ENCODE results near the gene PTP4A2.

Gene PTP4A2

DNA sequence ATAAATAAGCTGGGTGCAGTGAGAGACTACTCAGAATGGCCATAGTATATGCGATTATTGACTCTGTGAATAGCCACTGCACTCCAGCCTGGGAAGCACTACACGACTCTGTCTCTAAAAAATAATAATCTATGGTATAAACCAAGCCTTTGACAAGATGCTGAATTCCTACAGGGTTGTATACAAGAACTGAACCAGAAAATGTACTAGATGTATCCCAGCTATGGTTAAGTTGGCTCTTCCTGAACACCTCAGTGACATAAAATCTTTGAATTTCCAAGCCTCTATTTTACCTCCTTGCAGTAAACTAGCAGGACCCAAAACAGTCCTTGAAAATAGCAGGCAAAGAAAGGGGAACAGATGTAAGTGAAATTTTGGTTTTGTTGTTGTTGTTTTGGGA is 32.5 kb downstream of the PTP4A2 start:
- no peak for DNase-seq (ENCODE audit: low read depth, low spot score)
- ChIA-PET CTCF (interaction anchor here (1.0 to 2.3 kb wide), 5 partner anchors 9 to 58 kb away, joined by 3 to 12 read pairs (median 4); partner anchors contain the start of gene PTP4A2), POLR2A (no interaction called here)
- TF ChIP-seq, protein P1, sequence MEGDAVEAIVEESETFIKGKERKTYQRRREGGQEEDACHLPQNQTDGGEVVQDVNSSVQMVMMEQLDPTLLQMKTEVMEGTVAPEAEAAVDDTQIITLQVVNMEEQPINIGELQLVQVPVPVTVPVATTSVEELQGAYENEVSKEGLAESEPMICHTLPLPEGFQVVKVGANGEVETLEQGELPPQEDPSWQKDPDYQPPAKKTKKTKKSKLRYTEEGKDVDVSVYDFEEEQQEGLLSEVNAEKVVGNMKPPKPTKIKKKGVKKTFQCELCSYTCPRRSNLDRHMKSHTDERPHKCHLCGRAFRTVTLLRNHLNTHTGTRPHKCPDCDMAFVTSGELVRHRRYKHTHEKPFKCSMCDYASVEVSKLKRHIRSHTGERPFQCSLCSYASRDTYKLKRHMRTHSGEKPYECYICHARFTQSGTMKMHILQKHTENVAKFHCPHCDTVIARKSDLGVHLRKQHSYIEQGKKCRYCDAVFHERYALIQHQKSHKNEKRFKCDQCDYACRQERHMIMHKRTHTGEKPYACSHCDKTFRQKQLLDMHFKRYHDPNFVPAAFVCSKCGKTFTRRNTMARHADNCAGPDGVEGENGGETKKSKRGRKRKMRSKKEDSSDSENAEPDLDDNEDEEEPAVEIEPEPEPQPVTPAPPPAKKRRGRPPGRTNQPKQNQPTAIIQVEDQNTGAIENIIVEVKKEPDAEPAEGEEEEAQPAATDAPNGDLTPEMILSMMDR (IDR thresholded peaks at IDR 0.05; ENCODE audit: insufficient read depth, low read length, missing control alignments), result no peak
- no peak overlapping the region for H3K4me3 ChIP-seq (ENCODE audit: low read depth, low read length)

DNA sequence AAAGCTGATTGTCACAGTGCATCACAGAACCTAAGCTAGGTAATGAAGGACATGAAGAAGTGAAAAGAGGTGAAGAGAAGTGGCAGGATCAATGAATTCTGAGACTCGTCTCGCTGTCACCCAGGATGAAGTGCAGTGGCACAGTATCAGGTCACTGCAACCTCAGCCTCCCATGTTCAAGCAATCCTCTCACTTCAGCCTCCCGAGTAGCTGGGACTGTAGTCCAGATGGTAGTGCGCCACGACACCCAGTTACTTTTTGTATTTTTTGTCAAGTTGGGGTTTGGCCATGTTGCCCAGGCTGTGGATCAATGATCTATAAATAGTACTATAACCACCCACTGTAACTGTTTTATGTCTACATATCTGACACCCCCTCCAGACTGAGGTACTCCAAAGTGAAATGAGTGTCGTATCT is 33.1 kb downstream of the PTP4A2 start:
- POLR2A ChIA-PET, result no interaction called here
- no peak for DNase-seq (ENCODE audit: low read depth, low spot score)
- TF ChIP-seq, protein P1 (IDR thresholded peaks at IDR 0.05; ENCODE audit: insufficient read depth, low read length, missing control alignments), result no peak
- H3K4me3 ChIP-seq (ENCODE audit: low read depth, low read length), result no peak overlapping the region
- CTCF ChIA-PET, result interaction anchor here (1.5 to 2.2 kb wide), 5 partner anchors 8 to 59 kb away, joined by 3 to 12 read pairs (median 4); no protein-coding TSS in a partner anchor

DNA sequence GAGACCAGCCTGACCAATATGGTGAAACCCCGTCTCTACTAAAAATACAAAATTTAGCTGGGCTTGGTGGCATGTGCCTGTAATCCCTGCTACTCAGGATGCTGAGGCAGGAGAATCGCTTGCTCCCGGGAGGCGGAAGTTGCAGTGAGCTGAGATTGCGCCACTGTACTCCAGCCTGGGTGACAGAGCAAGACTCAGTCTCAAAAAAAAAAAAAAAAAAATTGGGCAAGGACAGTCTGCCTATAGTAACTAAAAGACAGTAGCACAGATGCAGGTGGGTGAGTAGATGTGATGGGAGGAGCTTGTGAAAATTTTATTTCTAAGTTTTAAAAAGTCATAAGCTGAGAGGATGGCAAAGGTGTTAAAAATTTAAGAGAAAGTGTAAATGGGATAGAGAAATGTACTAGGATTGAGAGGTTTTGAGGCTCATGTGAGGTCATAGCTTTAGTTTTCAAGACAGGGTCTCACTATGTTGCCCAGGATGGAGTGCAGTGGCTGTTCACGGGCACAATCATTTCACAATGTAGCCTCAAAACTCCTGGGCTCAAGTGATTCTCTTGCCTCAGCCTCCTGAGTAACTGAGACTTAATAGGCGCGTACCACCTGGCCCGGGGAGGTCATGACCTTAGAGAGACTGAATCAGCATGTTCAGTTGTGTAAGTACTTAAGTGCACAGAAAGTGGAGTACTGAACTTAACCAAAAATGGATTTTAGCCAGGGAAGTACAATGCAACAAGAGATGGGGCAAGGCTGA is 33.7 kb downstream of the PTP4A2 start:
- no peak overlapping the region for H3K4me3 ChIP-seq (ENCODE audit: low read depth, low read length)
- CTCF ChIA-PET, result interaction anchor here (0.6 to 2.2 kb wide), 7 partner anchors 8 to 110 kb away, joined by 3 to 12 read pairs (median 4); no protein-coding TSS in a partner anchor
- DNase-seq (ENCODE audit: low read depth, low spot score), result no peak
- TF ChIP-seq, protein P1 (IDR thresholded peaks at IDR 0.05; ENCODE audit: insufficient read depth, low read length, missing control alignments), result no peak
- POLR2A ChIA-PET, result no interaction called here

DNA sequence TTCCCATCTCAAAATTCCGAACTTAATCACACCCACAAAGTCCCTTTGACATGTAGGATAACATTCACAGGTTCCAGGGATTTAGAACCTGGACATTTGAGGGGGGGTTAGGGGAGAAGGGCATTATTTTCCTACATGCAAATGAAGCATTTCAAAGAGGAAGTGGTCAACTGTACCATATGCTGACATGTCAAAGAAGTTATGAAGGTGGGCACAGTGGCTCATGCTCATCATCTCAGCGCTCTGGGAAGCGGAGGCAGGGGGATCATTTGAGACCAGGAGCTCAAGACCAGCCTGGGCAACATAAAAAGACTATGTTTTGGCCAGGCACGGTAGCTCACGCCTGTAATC is 35.7 kb downstream of the PTP4A2 start:
- ChIA-PET POLR2A (no interaction called here), CTCF (interaction anchor here (1.1 to 2.0 kb wide), 2 partner anchors 59 to 63 kb away, joined by 3 to 7 read pairs; no protein-coding TSS in a partner anchor)
- no peak for DNase-seq (ENCODE audit: low read depth, low spot score)
- H3K4me3 ChIP-seq (ENCODE audit: low read depth, low read length), result no peak overlapping the region
- TF ChIP-seq, protein P1 (IDR thresholded peaks at IDR 0.05; ENCODE audit: insufficient read depth, low read length, missing control alignments), result no peak

DNA sequence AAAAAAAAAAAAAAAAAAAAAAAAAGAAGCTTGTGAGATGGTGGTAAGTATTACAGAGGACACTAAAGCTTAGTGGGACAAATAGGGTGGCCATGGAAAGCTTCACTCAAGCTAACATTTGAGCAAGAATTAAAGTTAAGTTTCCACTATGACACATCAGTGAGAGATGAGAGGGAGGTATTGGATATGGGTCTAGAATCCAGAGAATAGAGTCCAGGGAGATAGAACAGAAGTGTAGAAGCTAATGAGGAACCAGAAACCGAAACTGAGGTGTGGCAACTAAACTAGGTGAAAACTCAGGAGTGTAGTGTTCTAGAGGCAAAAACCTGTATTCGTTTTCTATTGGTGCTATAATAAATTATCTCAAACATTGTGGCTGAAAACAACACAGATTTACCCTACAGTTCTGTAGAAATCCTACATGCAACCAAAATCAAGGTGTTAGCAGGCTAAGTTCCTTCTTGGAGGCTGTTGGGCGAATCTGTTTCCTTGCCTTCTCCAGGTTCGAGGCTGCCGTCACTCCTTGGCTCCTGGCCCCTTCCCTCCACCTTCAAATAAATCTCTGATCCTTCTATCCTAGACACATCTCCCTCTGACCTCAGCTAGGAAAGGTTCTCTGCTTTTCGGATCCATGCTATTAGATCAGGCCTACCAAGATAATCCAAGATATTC is 36.2 kb downstream of the PTP4A2 start:
- POLR2A ChIA-PET, result no interaction called here
- no peak overlapping the region for H3K4me3 ChIP-seq (ENCODE audit: low read depth, low read length)
- no peak for DNase-seq (ENCODE audit: low read depth, low spot score)
- TF ChIP-seq, protein P1 (IDR thresholded peaks at IDR 0.05; ENCODE audit: insufficient read depth, low read length, missing control alignments), result no peak
- CTCF ChIA-PET, result interaction anchor here (0.7 to 1.2 kb wide), 3 partner anchors 44 to 62 kb away, joined by 3 read pairs; no protein-coding TSS in a partner anchor

DNA sequence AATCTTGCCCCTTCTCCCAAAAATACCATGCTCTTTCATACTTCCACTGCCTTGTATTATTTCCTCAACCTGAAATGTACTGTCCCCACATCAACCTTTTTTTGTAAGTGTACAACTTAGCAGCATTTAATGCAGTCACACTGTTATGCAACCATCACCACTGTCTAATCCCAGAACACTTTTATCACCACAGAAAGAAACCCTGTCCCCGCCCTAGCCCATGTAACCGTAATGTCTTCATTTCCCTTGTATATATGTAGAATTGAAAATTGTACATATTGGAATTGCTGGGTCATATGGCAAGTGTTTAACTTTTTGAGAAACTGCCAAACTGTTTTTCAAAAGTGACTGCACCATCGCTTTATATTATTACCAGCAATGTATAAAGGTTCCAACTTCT is 37.4 kb downstream of the PTP4A2 start:
- H3K4me3 ChIP-seq (ENCODE audit: low read depth, low read length), result no peak overlapping the region
- TF ChIP-seq, protein P1 (IDR thresholded peaks at IDR 0.05; ENCODE audit: insufficient read depth, low read length, missing control alignments), result no peak
- POLR2A ChIA-PET, result no interaction called here
- CTCF ChIA-PET, result interaction anchor here (1.2 kb wide), 1 partner anchor 63 kb away, joined by 3 read pairs; no protein-coding TSS in a partner anchor
- no peak for DNase-seq (ENCODE audit: low read depth, low spot score)
